H9 (cell line): Measurements from ENCODE around the gene NPAS2. TPM values are rescaled to one million over a fixed set of nuclear protein-coding genes. Genes with fewer than 3 reads are reported as not detected.

ENCODE experiments used
- DNase-seq: peaks from one replicate; pipeline ENCODE4 v3.0.0-alpha.2; 2017
- H2AFZ ChIP-seq: one replicate; pipeline ENCODE4 v1.6.1; 2013; ENCODE audit warnings: mild to moderate bottlenecking, low read length, control low read depth, moderate library complexity
- H2AK5ac ChIP-seq: 2 replicates; pipeline ENCODE4 v1.6.1; 2013; ENCODE audit warnings: low read length, control low read depth, mixed read lengths; ENCODE audit not compliant: insufficient read length
- H2BK120ac ChIP-seq: one replicate; pipeline ENCODE4 v1.6.1; 2013; ENCODE audit warnings: low read depth, mild to moderate bottlenecking, low read length, control low read depth, inconsistent platforms; ENCODE audit not compliant: poor library complexity, severe bottlenecking
- H2BK12ac ChIP-seq: 2 replicates; pipeline ENCODE4 v1.6.1; 2013; ENCODE audit warnings: low read length, control low read depth, mixed read lengths, low read depth; ENCODE audit not compliant: insufficient read length
- H2BK15ac ChIP-seq: 2 replicates; pipeline ENCODE4 v1.6.1; 2013; ENCODE audit warnings: low read depth, low read length, control low read depth
- H2BK20ac ChIP-seq: one replicate; pipeline ENCODE4 v1.6.1; 2013; ENCODE audit warnings: low read depth, mild to moderate bottlenecking, low read length, control low read depth, inconsistent platforms; ENCODE audit not compliant: poor library complexity, severe bottlenecking
- H2BK5ac ChIP-seq: 2 replicates; pipeline ENCODE4 v1.6.1; 2013; ENCODE audit warnings: low read length, control low read depth, mixed read lengths; ENCODE audit not compliant: insufficient read length
- H3K14ac ChIP-seq: 2 replicates; pipeline ENCODE4 v1.6.1; 2013; ENCODE audit warnings: low read length, control low read depth; ENCODE audit not compliant: insufficient read depth
- H3K18ac ChIP-seq: 2 replicates; pipeline ENCODE4 v1.6.1; 2013; ENCODE audit warnings: low read depth, mild to moderate bottlenecking, mixed read lengths, low read length, control low read depth; ENCODE audit not compliant: insufficient read length
- H3K23ac ChIP-seq: 2 replicates; pipeline ENCODE4 v1.6.1; 2013; ENCODE audit warnings: low read length, control low read depth, mixed read lengths, low read depth; ENCODE audit not compliant: insufficient read length
- H3K23me2 ChIP-seq: 2 replicates; pipeline ENCODE4 v1.6.1; 2013; ENCODE audit warnings: low read depth, mild to moderate bottlenecking, mixed read lengths, low read length, control low read depth; ENCODE audit not compliant: insufficient read length, poor library complexity, severe bottlenecking
- H3K27ac ChIP-seq: 2 replicates; pipeline ENCODE4 v1.5.1; 2013; ENCODE audit warnings: low read length, control low read depth, mixed read lengths, low read depth; ENCODE audit not compliant: insufficient read length
- H3K27me3 ChIP-seq: 2 replicates; pipeline ENCODE4 v1.6.1; 2013; ENCODE audit warnings: low read length, control low read depth, inconsistent platforms; ENCODE audit not compliant: insufficient read depth
- H3K4ac ChIP-seq: 2 replicates; pipeline ENCODE4 v1.6.1; 2013; ENCODE audit warnings: low read depth, mild to moderate bottlenecking, control low read depth, inconsistent platforms, low read length, moderate library complexity
- H3K4me1 ChIP-seq: 2 replicates; pipeline ENCODE4 v1.6.1; 2013; ENCODE audit warnings: low read length, control low read depth, inconsistent platforms; ENCODE audit not compliant: insufficient read depth
- H3K4me2 ChIP-seq: 2 replicates; pipeline ENCODE4 v1.6.1; 2013; ENCODE audit warnings: low read length, control low read depth, mixed read lengths; ENCODE audit not compliant: insufficient read length, insufficient read depth
- H3K56ac ChIP-seq: 2 replicates; pipeline ENCODE4 v1.6.1; 2013; ENCODE audit warnings: low read depth, mild to moderate bottlenecking, mixed read lengths, low read length, control low read depth; ENCODE audit not compliant: insufficient read length
- H3K79me1 ChIP-seq: 2 replicates; pipeline ENCODE4 v1.6.1; 2013; ENCODE audit warnings: low read depth, mild to moderate bottlenecking, moderate library complexity, low read length, control low read depth, inconsistent platforms; ENCODE audit not compliant: insufficient read depth, poor library complexity, severe bottlenecking
- H3K79me2 ChIP-seq: 2 replicates; pipeline ENCODE4 v1.6.1; 2013; ENCODE audit warnings: low read length, control low read depth, inconsistent platforms; ENCODE audit not compliant: insufficient read depth
- H3K9ac ChIP-seq: 2 replicates; pipeline ENCODE4 v1.6.1; 2013; ENCODE audit warnings: low read length, control low read depth, mixed read lengths; ENCODE audit not compliant: insufficient read length; ENCODE audit errors: extremely low read depth
- H3K9me3 ChIP-seq: one replicate; pipeline ENCODE4 v1.6.1; 2013; ENCODE audit warnings: low read depth, low read length, inconsistent platforms; ENCODE audit not compliant: control insufficient read depth
- H3T11ph ChIP-seq: one replicate; pipeline ENCODE4 v1.6.1; 2013; ENCODE audit warnings: mild to moderate bottlenecking, low read length, control low read depth, inconsistent platforms
- H4K20me1 ChIP-seq: one replicate; pipeline ENCODE4 v1.6.1; 2013; ENCODE audit not compliant: control insufficient read depth, insufficient read length, insufficient read depth
- H4K5ac ChIP-seq: 2 replicates; pipeline ENCODE4 v1.6.1; 2013; ENCODE audit warnings: low read depth, mild to moderate bottlenecking, mixed read lengths, low read length, control low read depth; ENCODE audit not compliant: insufficient read length
- H4K8ac ChIP-seq: replicated peaks from 2 replicates; pipeline ENCODE4 v1.6.1; 2013; ENCODE audit warnings: low read length, control low read depth, mixed read lengths, low read depth; ENCODE audit not compliant: insufficient read length
- H4K91ac ChIP-seq: 2 replicates; pipeline ENCODE4 v1.6.1; 2013; ENCODE audit warnings: low read depth, mild to moderate bottlenecking, moderate library complexity, mixed read lengths, low read length, control low read depth; ENCODE audit not compliant: insufficient read length
- H3K27ac Mint-ChIP-seq, 3 experiments: 2 replicates in 2 of 3; 3 replicates in 1 of 3; pipeline ENCODE4 v1.8.0; 2020 to 2021; ENCODE audit warnings: mixed read lengths in 3 of 3, mild to moderate bottlenecking in 1 of 3, moderate library complexity in 1 of 3
- H3K27me3 Mint-ChIP-seq: 2 replicates; pipeline ENCODE4 v1.8.0; 2021; ENCODE audit warnings: low read depth, mild to moderate bottlenecking, moderate library complexity, mixed read lengths
- H3K36me3 Mint-ChIP-seq, 3 experiments: 2 replicates in 2 of 3; 3 replicates in 1 of 3; pipeline ENCODE4 v1.8.0; 2020 to 2021; ENCODE audit warnings: low read depth in 3 of 3, mixed read lengths in 3 of 3; ENCODE audit not compliant: insufficient read depth in 1 of 3
- H3K4me1 Mint-ChIP-seq, 2 experiments: 2 replicates each; pipeline ENCODE4 v1.8.0; 2020; ENCODE audit warnings: mixed read lengths in 2 of 2
- H3K4me3 Mint-ChIP-seq, 2 experiments: 2 replicates in 1 of 2; 3 replicates in 1 of 2; pipeline ENCODE4 v1.8.0; 2020 to 2021; ENCODE audit warnings: mild to moderate bottlenecking in 2 of 2, mixed read lengths in 2 of 2, moderate library complexity in 1 of 2
- H3K9me3 Mint-ChIP-seq, 2 experiments: 2 replicates in 1 of 2; 3 replicates in 1 of 2; pipeline ENCODE4 v1.8.0; 2020; ENCODE audit warnings: mild to moderate bottlenecking in 2 of 2, mixed read lengths in 2 of 2, moderate library complexity in 1 of 2
- CTCF ChIP-seq: fragments of 200-600 bp; sonication (generic); conservative IDR thresholded peaks from 3 replicates; pipeline ENCODE4 v1.8.0; 2021; ENCODE audit warnings: antibody characterized with exemption, mild to moderate bottlenecking
- WGBS: extraction: QIAGEN DNeasy Blood & Tissue Kit; methylation state at CpG from one replicate; pipeline ENCODE4 v1.1.7; 2013; ENCODE audit warnings: missing lambda C conversion rate, low lambda C conversion rate, mixed read lengths; ENCODE audit not compliant: insufficient read length; ENCODE audit errors: extremely low coverage; 5-methylcytosine and 5-hydroxymethylcytosine counted together
- total RNA-seq: library from RNA; stranded (reverse); gene quantifications from 2 replicates; pipeline ENCODE4 v1.2.1, GENCODE V29; 2021

Gene NPAS2
- total RNA-seq, 1 experiment from 2014 or later = 1.3 TPM

- H3K9ac ChIP-seq = no peak overlapping the region
- no peak overlapping the region for H2AFZ ChIP-seq
- no peaks in the 10 kb centered on the region for H4K20me1 ChIP-seq
- no peak overlapping the region for H2BK120ac ChIP-seq
- Mint-ChIP-seq H3K4me3 (no peak overlapping the region), H3K36me3 (no peaks in the 10 kb centered on the region; a peak in 2 of 7 replicates), H3K9me3 (peaks cover 4 to 10% of the 10 kb centered on the region in 2 experiments; a peak in 3 of 5 replicates), H3K4me1 (no peaks in the 10 kb centered on the region), H3K27ac (no peak overlapping the region; a peak in 1 of 7 replicates), H3K27me3 (peaks cover 4% of the 10 kb centered on the region; the same call in 1 of the 2 replicates)
- H3K4me2 ChIP-seq = no peak overlapping the region
- no peaks in the 10 kb centered on the region for H3K9me3 ChIP-seq
- H3K23me2 ChIP-seq = no peaks in the 10 kb centered on the region
- no peak overlapping the region for H3T11ph ChIP-seq
- DNase-seq = no peak
- no peak overlapping the region for H2AK5ac ChIP-seq
- no peak overlapping the region for H4K8ac ChIP-seq
- H3K23ac ChIP-seq = no peak overlapping the region
- no peak overlapping the region for H2BK15ac ChIP-seq
- no peak overlapping the region for H4K91ac ChIP-seq
- no peaks in the 10 kb centered on the region for H3K27me3 ChIP-seq
- TF ChIP-seq CTCF = no peak
- H3K56ac ChIP-seq = no peak overlapping the region
- H2BK20ac ChIP-seq = no peak overlapping the region
- H3K4me1 ChIP-seq = no peaks in the 10 kb centered on the region
- H4K5ac ChIP-seq = no peak overlapping the region
- H3K14ac ChIP-seq = no peak overlapping the region
- H3K4ac ChIP-seq = no peak overlapping the region
- no peak overlapping the region for H2BK12ac ChIP-seq
- H2BK5ac ChIP-seq = no peak overlapping the region
- WGBS = no CpG with 5 or more reads among the region's 9 CpGs
- no peaks in the 10 kb centered on the region for H3K79me1 ChIP-seq
- H3K79me2 ChIP-seq = no peaks in the 10 kb centered on the region
- no peak overlapping the region for H3K27ac ChIP-seq
- no peak overlapping the region for H3K18ac ChIP-seq
Observed at GRCh38 chr2:100832885-100833284, 12.9 kb downstream of the NPAS2 start.
